HG03064 (cell line): ENCODE measurements around the gene MAPK12.
"Not testable (repeated sequence)": the region's sequence is repeated elsewhere in the genome, so short reads cannot be mapped to it uniquely, and the experiment has no call there.

Source experiments
- ATAC-seq: cut with Tn5 transposase; IDR thresholded peaks from one replicate; pipeline ENCODE4 v1.9.1; 2021; ENCODE audit warnings: low read depth; ENCODE audit not compliant: unreplicated experiment

MAPK12 gene

DNA sequence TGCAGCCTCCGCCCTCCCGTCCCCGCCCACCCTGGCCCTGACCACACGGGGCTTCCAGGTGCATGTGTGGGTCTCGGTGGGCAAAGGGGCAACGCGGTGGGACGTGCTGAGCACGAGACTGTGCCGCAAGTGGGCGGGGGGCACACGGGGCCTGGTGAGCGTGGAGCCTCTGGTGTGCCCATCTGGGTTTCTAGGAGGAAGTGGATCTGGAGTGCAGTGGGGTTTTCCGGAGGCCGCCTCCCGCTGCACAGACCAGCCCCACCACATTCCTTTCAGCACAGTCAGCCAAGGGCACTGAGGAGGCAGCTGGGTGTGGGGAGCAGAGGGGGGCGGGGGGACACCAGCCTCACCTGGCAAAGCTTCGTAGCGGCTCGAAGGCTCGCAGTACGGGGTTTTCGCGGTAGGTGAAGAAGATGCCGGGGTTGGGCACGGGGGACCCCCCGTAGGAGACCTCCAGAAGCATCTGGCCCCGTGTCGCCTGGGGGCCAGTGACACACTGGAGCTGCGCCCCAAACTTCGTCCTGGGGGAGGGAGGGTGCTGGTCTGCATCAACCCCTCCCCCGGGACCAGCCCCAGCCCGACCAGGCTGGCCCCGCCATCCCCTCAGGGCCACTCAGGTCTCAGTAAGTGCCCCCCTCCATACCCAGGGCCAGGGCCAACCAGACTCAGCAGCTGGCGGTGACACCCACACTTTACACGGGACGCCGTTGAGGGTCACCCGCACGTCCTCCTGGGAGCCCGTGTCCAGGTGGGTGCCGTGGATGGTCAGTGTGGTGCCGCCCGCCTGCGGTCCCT lies 21.1 kb upstream of the MAPK12 start:
- ATAC-seq = no peak

GRCh38 chr22:50281957-50282356 lies 20.5 kb upstream of the MAPK12 start:
- no peak for ATAC-seq

DNA sequence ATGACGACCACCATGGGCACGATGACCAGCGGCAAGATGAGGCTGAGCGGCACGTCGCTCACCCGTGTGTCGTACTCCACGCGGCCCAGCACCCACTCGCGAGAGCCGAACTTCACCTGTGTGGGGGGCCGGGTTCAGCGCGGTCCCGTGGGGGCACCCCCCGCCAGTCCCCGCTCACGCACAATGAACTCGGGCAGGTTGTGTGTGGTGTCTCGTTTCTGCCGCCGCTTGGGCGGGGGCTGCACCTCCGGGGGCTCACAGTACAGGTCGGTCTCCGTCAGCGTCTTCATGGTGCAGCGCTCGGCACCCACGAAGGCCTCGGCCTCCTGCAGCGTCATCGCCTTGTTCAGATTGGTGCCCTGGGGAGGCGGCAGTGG lies 19.9 kb upstream of the MAPK12 start:
- no peak for ATAC-seq

GRCh38 chr22:50280708-50281383 lies 19.4 kb upstream of the MAPK12 start:
- no peak for ATAC-seq

DNA sequence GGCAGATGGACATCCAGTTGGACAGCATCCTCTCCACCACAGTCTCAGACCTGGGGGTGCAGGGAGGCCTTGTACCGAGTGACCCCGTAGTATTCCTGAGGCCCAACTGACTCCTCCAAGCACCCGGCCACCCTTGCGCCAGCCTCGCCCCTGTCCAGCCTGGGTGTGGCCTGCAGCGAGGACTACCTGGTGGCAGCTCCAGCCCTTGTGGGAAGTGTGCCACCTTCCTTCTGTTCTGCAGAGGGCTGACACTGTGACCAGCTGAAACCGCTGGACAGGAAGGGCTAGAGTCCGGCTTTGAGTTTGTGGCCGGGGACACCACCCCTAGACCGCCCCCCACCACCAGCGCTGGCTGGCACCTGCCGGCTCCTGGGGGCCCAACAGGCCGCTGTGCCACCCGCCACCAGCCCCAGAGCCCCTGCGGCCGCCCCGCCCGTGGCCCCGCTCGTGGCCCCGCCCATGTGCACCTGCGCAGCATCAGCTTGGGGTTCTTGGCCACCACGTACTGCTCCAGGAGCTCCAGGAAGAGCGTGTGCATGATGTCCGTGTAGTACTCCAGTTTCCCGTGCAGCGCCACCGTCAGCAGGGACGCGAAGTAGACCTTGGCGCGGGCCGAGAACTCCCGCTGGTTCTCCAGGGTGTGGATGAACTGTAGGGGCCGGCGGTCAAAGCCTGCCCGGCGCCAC lies 18.7 kb upstream of the MAPK12 start:
- no peak for ATAC-seq

DNA sequence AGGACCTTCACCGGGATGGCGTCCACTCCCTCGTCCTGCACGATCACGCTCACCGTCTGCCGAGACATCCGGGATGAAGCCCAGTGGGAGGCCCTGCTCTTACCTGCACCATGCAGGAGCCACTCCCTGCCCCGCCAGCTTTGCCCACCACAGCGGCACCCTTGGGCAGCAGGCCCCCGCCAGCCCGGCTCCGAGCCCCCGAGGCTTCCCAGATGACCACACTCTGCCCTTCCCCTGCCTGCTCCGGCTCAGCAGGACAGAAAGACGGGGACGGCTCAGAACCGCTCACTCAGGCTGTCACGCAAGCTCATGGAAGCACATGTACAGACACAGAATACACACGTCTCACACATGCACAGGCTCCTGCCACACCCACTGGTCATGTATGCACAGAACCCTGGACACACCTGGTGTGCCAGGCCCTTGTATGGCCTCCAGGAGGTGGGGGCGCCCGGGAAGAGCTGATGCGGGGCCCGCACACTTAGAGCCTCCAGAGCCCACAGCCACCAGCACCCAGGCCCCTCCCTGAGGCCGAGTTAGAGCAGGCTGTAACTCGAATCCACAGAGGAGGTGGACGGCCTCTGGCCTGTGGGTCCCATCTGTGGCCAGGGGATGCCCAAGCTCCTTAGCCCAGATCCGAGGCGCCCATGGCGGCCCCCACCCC lies 17.6 kb upstream of the MAPK12 start:
- no peak for ATAC-seq

- no peak for ATAC-seq
These were observed 17.0 kb upstream of the MAPK12 start for GRCh38 chr22:50278461-50278860.

- ATAC-seq = no peak
These were observed 16.3 kb upstream of the MAPK12 start for GRCh38 chr22:50277761-50278160.

DNA sequence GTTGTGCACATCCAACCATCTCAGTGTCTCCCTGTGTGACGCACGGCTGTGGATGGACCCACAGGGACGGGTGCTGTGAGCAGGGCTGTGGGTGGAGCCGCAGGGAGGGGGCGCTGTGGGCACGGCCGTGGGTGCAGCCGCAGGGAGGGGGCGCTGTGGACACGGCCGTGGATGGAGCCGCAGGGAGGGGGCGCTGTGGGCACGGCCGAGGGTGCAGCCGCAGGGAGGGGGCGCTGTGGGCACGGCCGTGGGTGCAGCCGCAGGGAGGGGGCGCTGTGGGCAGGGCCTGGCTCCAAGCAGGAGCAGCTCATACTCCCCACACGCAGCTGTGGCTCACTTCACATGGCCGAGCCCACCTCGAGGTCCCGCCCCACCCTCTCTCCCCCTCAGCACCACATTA lies 14.7 kb upstream of the MAPK12 start:
- no peak for ATAC-seq

GRCh38 chr22:50275181-50276055 lies 13.9 kb upstream of the MAPK12 start:
- no peak for ATAC-seq

DNA sequence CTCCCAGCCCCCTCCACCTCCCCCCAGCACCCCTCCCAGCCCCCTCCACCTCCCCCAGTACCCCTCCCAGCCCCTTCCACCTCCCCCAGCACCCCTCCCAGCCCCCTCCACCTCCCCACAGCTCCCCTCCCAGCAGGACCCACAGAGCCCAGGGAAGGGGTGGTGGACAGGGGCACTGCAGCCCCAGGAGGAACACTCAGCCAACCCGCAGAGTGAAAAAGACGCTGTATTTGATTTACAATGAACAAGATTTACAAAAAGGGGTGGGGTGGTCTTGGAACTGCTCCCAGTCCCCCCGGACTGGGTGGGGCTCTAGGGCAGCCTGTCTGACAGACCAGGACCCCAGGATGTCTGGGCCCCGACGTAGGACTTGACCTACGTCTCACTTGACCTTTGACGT lies 13.3 kb upstream of the MAPK12 start:
- no peak for ATAC-seq

DNA sequence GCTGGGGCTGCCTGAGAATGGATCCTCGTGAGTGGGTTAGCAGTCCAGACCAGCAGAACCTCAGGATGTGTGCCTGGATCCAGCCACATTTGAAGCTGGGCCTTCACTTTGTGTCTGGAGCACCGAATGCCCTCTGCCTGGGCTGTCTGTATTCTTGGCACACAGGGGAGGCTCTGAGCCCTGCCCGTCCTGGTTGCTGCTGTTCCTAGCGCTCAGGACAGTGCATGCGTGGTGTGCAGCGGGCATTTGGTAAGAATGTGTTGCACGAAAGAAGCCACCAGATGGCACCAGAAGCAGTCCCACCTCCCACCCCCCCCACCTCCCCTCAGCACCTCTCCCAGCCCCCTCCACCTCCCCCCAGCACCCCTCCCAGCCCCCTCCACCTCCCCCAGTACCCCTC lies 12.8 kb upstream of the MAPK12 start:
- no peak for ATAC-seq

DNA sequence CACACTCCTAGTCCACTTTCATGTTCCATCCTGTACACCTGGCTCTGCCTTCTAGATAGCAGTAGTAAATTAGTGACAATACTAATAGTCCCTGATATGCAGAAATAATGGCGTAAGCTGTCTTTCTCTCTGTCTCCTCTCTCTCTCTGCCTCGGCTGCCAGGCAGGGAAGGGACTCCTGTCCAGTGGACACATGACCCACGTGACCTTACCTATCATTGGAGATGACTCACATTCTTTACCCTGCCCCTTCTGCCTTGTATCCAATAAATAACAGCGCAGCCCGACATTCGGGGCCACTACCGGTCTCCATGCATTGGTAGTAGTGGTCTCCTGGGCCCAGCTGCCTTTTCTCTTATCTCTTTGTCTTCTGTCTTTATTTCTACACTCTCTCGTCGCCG lies 12.3 kb upstream of the MAPK12 start:
- not testable (repeated sequence) for ATAC-seq

DNA sequence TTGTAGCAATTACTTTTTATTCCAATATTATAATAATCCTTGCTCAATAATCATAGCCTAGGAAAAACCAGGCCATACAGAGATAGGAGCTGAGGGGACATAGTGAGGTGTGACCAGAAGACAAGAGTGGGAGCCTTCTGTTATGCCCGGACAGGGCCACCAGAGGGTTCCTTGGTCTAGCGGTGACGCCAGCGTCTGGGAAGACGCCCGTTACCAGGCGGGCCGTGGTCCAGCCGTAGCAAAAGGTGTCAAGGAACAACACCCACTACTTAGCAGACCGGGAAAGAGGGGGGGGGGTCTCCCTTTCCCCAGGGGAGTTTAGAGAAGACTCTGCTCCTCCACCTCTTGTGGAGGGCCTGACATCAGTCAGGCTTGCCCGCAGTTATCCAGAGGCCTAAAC lies 11.9 kb upstream of the MAPK12 start:
- not testable (repeated sequence) for ATAC-seq

- no peak for ATAC-seq
These were observed 10.7 kb upstream of the MAPK12 start for GRCh38 chr22:50272044-50272802.

- no peak for ATAC-seq
These were observed 10.1 kb upstream of the MAPK12 start for GRCh38 chr22:50271519-50271970.

- no peak for ATAC-seq
These were observed 9.3 kb upstream of the MAPK12 start for GRCh38 chr22:50270666-50271394.

GRCh38 chr22:50269970-50270665 lies 8.6 kb upstream of the MAPK12 start, which contains the start of gene MAPK11:
Gene MAPK11 (minus strand): TSS chr22:50270380. CDS start chr22:50270292, 88 bp downstream.
- ATAC-seq = no peak
